Smooth muscle cell (in vitro differentiated cells): Measurements from ENCODE around the gene KIF26B. TPM values are rescaled to one million over a fixed set of nuclear protein-coding genes. Genes with fewer than 3 reads are reported as not detected.

ENCODE experiments used
- DNase-seq: peaks from one replicate; lab custom pipeline; 2025; ENCODE audit not compliant: unreplicated experiment; lab: John Stamatoyannopoulos, UW
- H2AFZ ChIP-seq: fragments of 200-600 bp; sonication (generic); 2 replicates; pipeline ENCODE4 v1.6.0; 2016; ENCODE audit warnings: antibody characterized with exemption, low read depth, mild to moderate bottlenecking
- H3F3A ChIP-seq: fragments of 200-600 bp; sonication (generic); 2 replicates; pipeline ENCODE4 v1.6.0; 2017; ENCODE audit warnings: antibody characterized with exemption, low read depth
- H3K27ac ChIP-seq: fragments of 200-600 bp; sonication (generic); 2 replicates; pipeline ENCODE4 v1.5.1; 2016; ENCODE audit warnings: low read depth, mild to moderate bottlenecking
- H3K27me3 ChIP-seq: fragments of 200-600 bp; sonication (generic); 2 replicates; pipeline ENCODE4 v1.6.1; 2016; ENCODE audit warnings: low read depth, mild to moderate bottlenecking
- H3K36me3 ChIP-seq: fragments of 200-600 bp; sonication (generic); 2 replicates; pipeline ENCODE4 v1.5.1; 2016; ENCODE audit warnings: low read depth
- H3K4me1 ChIP-seq: fragments of 200-600 bp; sonication (generic); 2 replicates; pipeline ENCODE4 v1.5.1; 2016; ENCODE audit warnings: low read depth
- H3K4me2 ChIP-seq: fragments of 200-600 bp; sonication (generic); 2 replicates; pipeline ENCODE4 v1.6.0; 2016; ENCODE audit warnings: mild to moderate bottlenecking
- H3K4me3 ChIP-seq: fragments of 200-600 bp; sonication (generic); 2 replicates; pipeline ENCODE4 v1.5.1; 2016; ENCODE audit warnings: mild to moderate bottlenecking
- H3K79me2 ChIP-seq: fragments of 200-600 bp; sonication (generic); 2 replicates; pipeline ENCODE4 v1.6.0; 2016; ENCODE audit warnings: low read depth, mild to moderate bottlenecking
- H3K9ac ChIP-seq: fragments of 200-600 bp; sonication (generic); 2 replicates; pipeline ENCODE4 v1.6.0; 2016; ENCODE audit warnings: low read depth
- H3K9me3 ChIP-seq: fragments of 200-600 bp; sonication (generic); replicated peaks from 2 replicates; pipeline ENCODE4 v1.5.1; 2016; ENCODE audit warnings: low read depth
- H4K20me1 ChIP-seq: fragments of 200-600 bp; sonication (generic); 2 replicates; pipeline ENCODE4 v1.6.0; 2016; ENCODE audit warnings: low read depth
- WGBS: methylation state at CpG from one replicate; pipeline ENCODE4 v1.1.7; 2016; ENCODE audit warnings: low lambda C conversion rate; 5-methylcytosine and 5-hydroxymethylcytosine counted together
- polyA plus RNA-seq: library from polyadenylated mRNA; unstranded; fragments of >200 nt; fragmentation: Nextera tagmentation; extraction: Ambion mirVana; gene quantifications from 2 replicates; pipeline ENCODE4 v1.2.1, GENCODE V29; 2016
- total RNA-seq: library from RNA; depleted of rRNA; stranded (reverse); fragments of >200 nt; gene quantifications from 2 replicates; pipeline ENCODE4 v1.2.3, GENCODE V29; 2014
- TF ChIP-seq, protein P1 (sequence below): fragments of 200-600 bp; sonication (generic); IDR thresholded peaks from 2 replicates; pipeline ENCODE4 v1.5.1; 2017; ENCODE audit warnings: borderline replicate concordance, mild to moderate bottlenecking, antibody characterized with exemption; ENCODE audit not compliant: insufficient read depth, poor library complexity, severe bottlenecking

KIF26B gene
- total and polyA plus RNA-seq, 2 experiments from 2014 or later = 24.9 to 43.3 TPM

DNA sequence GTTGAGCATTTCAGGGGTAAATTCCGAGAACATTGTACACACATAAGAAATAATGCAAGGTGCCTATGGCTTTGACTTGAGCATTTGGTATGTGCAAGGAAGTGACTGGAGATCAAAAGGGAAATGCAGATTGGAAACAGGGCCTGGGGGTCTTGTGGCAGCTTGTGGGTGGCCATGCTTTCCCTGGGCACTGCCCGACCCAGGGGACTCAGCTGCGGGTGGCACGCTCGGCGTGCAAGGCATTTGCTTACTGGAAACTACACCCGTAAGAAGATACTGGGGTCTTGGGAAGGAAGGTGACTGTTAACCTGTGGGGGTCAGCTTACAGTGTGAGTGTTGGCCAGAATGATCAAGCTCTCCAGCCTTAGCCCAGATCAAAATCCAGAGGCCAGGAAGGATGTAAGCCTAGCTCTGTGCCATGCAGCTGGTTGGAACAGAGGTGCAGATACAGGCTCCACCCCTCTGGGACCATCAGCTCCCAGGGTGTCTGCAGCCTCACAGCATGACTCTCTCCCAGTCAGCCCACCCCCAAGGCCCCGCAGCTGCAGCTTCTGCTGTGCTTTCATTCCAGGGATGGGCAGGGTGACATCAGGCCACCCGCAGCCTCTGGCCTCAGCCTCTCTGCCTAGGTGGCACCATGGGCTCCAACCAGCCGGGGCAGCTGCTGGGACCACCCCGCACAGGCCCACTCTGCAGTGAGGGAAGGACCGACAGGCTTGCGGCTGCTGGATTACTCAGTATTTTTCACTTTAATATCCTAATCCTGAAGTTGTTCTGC is 55.1 kb downstream of the KIF26B start:
- Histone ChIP-seq H3K27me3 (no peaks in the 10 kb centered on the region), H3K4me2 (peak overlapping the region; percentile 48), H3K27ac (peak overlapping the region; percentile 73), H3K79me2 (peaks cover 91% of the 10 kb centered on the region), H3K9ac (no peak overlapping the region), H3K4me3 (no peak overlapping the region), H2AFZ (no peak overlapping the region), H3K9me3 (no peaks in the 10 kb centered on the region), H3K36me3 (no peaks in the 10 kb centered on the region), H4K20me1 (peaks cover 100% of the 10 kb centered on the region), H3F3A (peaks cover 10% of the 10 kb centered on the region), H3K4me1 (peaks cover 4% of the 10 kb centered on the region)
- DNase-seq = no peak
- TF ChIP-seq, protein P1, sequence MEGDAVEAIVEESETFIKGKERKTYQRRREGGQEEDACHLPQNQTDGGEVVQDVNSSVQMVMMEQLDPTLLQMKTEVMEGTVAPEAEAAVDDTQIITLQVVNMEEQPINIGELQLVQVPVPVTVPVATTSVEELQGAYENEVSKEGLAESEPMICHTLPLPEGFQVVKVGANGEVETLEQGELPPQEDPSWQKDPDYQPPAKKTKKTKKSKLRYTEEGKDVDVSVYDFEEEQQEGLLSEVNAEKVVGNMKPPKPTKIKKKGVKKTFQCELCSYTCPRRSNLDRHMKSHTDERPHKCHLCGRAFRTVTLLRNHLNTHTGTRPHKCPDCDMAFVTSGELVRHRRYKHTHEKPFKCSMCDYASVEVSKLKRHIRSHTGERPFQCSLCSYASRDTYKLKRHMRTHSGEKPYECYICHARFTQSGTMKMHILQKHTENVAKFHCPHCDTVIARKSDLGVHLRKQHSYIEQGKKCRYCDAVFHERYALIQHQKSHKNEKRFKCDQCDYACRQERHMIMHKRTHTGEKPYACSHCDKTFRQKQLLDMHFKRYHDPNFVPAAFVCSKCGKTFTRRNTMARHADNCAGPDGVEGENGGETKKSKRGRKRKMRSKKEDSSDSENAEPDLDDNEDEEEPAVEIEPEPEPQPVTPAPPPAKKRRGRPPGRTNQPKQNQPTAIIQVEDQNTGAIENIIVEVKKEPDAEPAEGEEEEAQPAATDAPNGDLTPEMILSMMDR = no peak
- 77% methylated on average over 13 of the region's 13 CpGs for WGBS

DNA sequence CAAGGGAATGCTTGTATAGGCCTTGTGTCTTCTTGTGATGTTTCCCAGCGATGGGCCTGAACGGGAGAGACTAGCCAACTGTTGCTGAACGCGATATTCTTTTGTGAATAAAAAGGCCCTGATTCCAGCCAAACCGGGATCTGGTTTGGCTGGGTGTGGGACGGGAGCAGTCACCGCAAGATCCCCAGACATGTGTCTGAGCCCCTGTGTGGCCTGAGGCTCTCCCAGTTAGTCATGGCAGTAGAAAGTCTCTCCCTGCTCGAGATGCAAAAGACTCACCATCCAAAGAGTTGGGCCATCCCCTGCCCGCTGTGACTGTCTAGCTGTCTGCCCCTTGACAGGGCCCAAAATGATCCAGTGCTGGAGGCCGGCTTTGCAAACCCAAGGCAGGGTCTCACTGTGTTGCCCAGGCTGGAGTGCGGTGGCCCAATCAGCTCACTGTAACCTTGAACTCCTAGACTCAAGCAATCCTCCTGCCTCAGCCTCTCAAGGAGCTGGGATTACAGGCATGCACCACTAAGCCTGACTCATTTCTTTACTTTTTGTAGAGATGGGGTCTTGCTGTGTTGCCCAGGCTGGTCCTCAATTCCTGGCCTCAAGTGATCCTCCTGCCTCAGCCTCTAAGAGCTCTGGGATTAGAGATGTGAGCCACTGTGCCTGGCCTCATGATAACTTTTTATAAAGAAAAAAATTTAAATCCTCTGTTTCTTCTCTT is 56.4 kb downstream of the KIF26B start:
- H3K27ac ChIP-seq = peak overlapping the region; percentile 73
- H3K9ac ChIP-seq = peak overlapping the region; percentile 13
- no peak overlapping the region for H3K4me3 ChIP-seq
- no peak overlapping the region for H2AFZ ChIP-seq
- H3F3A ChIP-seq = peaks cover 16% of the 10 kb centered on the region
- H3K4me2 ChIP-seq = peak overlapping the region; percentile 48
- H3K4me1 ChIP-seq = peaks cover 4% of the 10 kb centered on the region
- 58% methylated on average over 11 of the region's 11 CpGs for WGBS
- no peaks in the 10 kb centered on the region for H3K27me3 ChIP-seq
- H3K79me2 ChIP-seq = peaks cover 93% of the 10 kb centered on the region
- TF ChIP-seq, protein P1 = no peak
- H3K9me3 ChIP-seq = no peaks in the 10 kb centered on the region
- no peaks in the 10 kb centered on the region for H3K36me3 ChIP-seq
- peaks cover 99% of the 10 kb centered on the region for H4K20me1 ChIP-seq
- DNase-seq = no peak

DNA sequence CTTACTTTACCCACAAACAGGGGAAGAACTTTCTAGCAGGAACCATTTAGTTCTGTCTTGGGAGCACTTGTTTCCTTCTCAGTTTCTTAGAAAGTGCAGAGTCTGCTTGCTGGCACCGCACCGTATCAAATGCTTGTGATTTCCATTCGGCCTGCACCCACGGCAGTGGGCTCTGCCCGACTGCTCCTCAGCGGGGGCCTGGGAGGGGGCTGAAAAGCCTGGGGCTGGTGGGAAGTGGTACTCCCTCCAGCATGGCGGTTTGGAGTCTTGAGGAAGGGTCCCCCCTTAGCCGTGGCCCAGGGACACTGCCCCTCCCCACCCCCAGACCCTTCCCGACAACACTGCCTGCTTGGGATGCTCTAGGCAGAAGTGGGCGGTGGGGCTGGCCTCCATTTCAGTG is 57.0 kb downstream of the KIF26B start:
- Histone ChIP-seq H3K36me3 (no peaks in the 10 kb centered on the region), H2AFZ (no peak overlapping the region), H3K4me3 (no peak overlapping the region), H3K4me1 (peaks cover 6% of the 10 kb centered on the region), H3K4me2 (no peak overlapping the region), H3K27me3 (no peaks in the 10 kb centered on the region), H3F3A (peaks cover 20% of the 10 kb centered on the region), H4K20me1 (peaks cover 99% of the 10 kb centered on the region), H3K9ac (no peak overlapping the region), H3K9me3 (no peaks in the 10 kb centered on the region), H3K27ac (peak overlapping the region; percentile 73), H3K79me2 (peaks cover 93% of the 10 kb centered on the region)
- WGBS = 97% methylated on average over 10 of the region's 10 CpGs
- DNase-seq = no peak
- TF ChIP-seq, protein P1 = no peak
